ENCODE results near the gene AOAH.

The AOAH gene

DNA sequence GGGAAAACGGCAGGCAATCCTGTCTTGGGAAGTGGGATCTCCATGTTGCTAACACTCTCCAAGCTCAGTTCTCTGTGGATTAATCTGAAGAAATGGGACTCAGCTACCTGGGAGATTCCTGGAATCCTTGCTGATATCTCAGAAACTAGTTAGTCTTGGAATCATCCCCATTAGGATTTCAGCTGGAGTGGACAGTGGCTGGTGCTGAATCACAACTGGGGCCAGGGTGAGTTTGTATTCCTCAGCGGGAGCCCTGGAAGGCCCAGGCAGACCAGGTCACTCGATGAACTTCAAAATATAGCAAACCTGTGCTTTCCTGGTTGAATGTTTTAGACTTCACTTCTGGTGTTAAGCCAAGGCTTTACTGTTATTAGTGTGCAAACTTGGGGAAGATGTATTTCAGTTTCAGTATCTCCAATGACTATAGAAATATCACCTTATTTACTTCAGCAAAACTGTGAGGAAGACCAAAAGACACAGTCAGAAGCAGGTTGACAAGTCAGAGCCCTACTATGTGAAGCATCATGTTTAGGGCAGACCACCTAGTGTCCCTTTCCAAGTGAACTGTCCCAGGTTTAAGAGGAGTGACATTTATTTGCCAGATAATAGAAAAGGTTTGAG, 126.1 kb downstream of the AOAH start:
- no peak for DNase-seq

DNA sequence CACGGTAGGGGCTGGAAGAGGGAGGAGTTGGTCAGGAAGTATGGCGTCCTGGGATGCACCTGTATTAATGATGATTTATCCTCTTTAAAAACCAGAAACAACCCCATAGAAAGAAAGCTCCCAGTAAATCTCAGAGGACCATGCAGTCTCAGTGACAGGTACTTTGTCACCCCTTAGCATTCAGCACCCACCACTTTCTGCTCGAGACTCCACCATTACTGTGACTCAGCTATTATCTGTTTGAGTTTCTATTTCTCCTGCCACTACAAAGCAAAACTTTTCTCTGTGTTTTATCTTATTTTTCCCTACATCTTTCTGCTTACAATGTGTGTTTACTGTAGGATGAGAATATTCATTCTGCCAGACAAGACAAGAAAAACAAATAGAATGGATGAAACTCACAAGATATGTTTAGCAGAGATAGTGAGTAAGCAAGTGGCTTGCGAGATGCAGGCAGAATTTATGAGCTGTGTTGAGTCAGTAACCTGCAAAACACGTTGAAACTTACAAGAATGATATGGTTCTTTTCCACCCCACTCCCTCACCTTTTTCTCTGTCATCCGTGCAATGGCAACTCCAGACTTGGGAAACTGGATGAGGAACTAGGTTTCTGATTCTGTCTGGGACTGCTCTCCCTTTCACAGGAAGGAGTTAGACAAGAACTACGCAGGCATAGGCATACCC, 127.1 kb downstream of the AOAH start:
- no peak for DNase-seq

GRCh38 chr7:36594445-36594844, 129.8 kb downstream of the AOAH start:
- no peak for DNase-seq

DNA sequence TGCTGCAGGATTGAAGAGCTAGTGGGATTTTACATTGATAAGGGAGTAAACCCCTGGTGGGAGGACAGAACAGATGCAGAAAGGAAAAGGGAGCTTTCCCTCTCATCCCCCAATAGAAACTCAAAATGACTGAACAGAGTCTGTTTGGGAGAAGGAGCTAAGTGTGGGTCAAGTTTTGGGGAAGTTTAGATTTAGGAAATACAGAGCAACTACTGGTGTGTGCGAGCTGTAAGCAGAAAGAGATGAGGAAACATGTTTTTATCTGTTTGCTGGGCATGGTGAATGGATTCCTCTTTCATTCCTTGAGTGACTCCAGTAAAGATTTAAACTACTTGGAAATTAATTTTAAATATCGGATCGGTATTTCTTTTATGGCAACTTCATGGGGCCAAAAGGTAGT, 132.7 kb downstream of the AOAH start:
- DNase-seq = no peak

GRCh38 chr7:36589391-36589790, 134.9 kb downstream of the AOAH start:
- DNase-seq = no peak

GRCh38 chr7:36583318-36583717, 141.0 kb downstream of the AOAH start:
- no peak for DNase-seq

GRCh38 chr7:36575832-36576231, 148.5 kb downstream of the AOAH start:
- DNase-seq = no peak

- no peak for DNase-seq
Measured at GRCh38 chr7:36573066-36573465, 151.2 kb downstream of the AOAH start.

DNA sequence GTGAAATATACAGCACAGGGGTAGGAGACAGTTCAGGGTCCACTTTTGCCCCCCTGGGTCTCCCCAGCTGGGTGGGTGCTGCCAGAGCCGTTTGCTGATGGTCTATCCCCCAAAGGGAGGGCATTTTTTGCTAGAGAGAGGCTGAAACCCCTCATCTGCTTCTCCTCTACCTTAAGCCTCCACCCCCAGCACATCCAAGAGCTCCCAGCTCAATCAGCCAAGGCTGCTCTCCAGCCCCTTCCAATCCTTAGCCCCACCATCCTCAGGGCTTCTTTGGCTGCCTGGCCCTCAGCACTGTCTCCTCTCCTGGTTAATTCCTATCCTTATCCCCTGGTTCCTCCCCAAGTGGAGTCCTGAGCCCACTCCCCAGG, 153.1 kb downstream of the AOAH start:
- DNase-seq = no peak

DNA sequence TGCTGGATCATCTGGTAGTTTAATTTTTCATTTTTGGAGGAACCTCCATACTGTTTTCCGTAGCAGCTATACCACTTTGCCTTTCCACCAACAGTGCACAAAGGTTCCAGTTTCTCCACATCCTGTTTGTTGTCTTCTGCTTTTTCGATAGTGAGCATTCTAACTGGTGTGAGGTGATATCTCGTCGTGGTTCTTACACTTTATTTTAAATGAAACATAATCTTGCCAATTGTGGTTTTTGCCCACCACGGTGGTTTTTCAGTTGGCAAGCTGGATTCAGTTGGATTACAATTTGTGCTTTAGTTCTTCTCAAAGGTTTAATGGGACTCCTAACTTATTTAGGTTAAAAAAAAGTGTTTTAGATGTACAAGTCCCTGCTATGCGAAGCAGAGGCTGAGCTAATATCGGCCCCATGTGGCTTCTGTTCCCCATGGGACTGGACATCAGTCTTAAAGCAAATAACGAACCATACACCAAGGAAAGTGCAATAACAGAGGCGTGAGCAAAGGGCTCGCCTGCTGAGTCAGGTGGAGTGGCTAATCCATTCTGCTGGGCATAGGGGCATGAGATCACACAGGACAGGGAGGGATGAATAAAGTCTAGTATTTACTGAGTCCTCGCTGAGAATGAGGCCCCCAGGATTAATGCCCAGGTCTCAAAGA, 153.6 kb downstream of the AOAH start:
- DNase-seq = no peak

- DNase-seq = no peak
Measured at GRCh38 chr7:36568452-36568849, 155.8 kb downstream of the AOAH start.

DNA sequence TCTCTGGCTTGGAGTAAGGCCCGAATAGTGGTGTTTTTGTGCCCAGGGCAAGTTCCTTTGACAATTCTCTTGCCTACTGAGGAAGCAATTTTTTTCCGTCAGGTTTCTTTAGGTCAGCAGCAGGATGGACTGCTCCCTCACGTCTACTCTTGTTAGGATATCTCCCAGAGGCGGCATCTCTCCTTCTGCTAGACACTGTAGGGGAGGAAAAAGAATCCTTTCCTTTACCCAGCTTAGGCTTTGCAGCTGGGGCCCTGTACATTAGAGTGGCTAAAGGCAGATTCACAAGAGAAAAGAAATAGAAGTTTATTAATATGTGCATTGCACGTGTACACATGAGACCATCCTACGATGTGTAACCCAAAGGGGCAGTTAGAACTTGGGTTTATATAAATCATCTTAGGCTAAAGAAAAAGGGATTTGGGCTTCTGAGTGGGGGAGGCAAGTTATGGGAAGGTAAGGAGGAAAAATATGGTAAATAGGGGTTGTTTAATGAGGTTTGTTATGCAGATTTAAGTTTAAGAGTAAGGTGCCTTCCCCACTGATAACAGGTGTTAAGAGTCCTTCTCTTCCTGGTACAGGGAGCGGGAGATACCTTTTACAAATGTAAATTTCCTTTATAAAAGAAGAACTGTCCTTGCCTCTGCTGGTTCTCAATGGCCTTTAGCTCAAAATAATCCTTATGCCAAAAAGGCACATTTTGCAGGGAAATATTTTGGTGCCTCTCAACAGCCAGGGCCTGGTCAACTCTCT, 156.4 kb downstream of the AOAH start:
- no peak for DNase-seq

DNA sequence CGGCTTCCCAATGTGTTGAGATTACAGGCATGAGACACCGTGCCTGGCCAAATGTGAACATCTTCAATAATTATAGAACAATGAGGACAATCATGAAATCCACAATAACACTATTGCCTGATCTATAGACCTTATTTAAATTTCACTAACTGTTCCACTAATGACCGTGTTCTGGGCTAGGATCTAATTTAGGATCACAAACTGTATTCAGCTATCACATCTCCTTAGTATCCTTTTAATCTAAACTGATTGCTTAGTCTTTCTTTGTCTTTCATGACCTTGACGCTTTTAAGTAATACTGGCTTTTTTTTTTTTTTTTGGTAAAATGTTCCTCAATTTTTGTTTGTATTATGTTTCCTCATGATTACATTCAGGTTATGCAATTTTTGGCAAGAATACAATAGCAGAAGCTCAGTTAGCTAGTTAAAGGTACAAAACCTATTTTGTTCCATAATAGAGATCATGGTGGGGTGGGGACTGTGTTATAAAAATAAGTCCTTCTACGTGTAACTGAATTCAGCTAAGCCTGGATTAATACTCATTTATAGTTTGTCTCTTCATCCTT, 158.4 kb downstream of the AOAH start:
- DNase-seq = peak; percentile 21

GRCh38 chr7:36564489-36564888, 159.8 kb downstream of the AOAH start:
- DNase-seq = peak; percentile 15

DNA sequence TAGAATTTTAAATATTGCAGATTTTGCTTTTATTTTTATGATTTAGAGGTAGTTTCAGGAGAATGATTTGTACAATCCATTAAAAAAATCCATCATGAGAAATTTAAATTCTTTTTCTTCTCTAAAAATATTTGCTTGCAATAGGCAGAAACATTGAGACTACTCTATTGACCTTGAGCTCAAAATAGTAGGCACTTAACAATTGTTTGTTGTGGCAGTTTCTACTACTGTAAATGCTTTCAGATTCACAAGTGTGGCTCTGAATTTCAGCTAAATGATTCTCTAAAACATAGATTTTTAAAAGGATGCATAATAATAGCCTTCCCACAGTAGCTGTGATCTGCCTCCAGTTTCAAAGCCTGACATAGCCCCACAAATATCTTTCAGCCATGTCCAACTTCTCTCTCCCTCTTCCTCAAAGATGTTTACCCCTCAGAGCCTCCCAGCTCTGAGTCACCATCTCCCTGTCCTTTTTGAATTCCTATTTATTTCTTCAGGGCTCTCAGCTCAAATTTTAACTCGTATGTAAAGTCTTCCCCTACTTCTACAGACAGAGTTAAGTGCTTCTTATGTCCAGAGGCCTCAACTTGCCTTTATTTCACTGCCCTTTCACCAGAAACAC, 160.5 kb downstream of the AOAH start:
- DNase-seq = no peak

- no peak for DNase-seq
Measured at GRCh38 chr7:36562121-36562520, 162.2 kb downstream of the AOAH start.

DNA sequence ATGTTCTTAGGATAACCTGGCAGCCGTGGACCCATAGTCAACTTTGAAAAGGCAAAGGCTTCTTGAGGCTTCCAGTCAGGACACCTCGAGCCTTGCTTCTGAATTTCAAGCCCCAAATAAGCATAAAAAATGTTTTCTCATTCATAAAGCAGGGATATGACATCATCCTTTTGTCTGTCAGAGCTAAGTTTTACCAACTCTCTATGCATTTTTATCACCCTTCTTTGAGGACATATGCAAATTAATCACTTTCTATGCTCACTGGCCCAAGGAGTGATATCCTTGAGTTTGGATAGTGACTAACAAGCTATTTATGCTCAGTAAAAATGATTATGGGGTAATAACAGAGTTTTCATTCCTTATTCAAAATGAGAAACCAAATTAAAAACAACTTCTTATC, 175.3 kb downstream of the AOAH start:
- no peak for DNase-seq

DNA sequence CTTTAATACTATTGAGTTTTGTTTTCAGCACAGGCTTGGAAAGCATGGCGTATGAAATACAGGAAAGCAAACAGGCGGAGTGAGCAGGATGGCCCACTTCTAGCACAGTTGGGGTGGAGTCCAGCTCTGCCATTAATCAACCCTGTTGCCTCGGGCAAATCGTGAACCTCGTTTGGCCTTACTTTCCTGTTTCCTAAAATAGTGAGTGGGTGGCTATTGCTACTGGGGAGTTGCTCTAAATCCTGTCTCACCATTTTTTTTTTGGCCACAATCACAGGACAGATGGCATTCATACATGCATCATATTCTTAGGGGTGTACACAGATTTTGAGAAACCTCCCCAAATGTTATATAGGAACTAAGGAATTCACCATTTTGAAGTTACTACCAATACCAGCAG, 176.9 kb downstream of the AOAH start:
- DNase-seq = no peak

GRCh38 chr7:36546331-36546730, 178.0 kb downstream of the AOAH start:
- DNase-seq = no peak

DNA sequence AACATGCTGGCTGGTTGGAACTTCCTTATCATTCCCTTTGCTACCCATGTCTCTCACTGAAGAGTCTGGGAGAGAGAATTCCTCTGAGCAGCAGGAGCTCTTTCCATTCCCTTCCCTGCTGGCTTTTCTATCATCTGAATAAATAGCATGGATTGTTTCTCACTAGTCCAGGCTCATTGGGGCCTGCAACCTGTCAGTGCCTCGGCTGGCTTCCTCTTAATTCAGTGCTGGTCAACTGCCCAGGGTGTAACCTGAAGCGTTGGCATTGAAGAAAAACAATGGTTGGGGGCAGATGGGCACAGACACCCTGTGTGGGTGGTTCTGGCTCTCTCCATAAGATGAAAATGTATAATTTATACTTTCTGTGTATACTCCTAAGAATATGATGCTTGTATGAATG, 179.0 kb downstream of the AOAH start:
- no peak for DNase-seq

- DNase-seq = no peak
Measured at GRCh38 chr7:36538126-36538525, 186.2 kb downstream of the AOAH start.

GRCh38 chr7:36535866-36536664, 188.2 kb downstream of the AOAH start:
- DNase-seq = no peak
